Stimulated activated CD8-positive, alpha-beta memory T cell treated with anti-CD3 and anti-CD28 coated beads, Interleukin-4, amount 100 ng/mL, for 48 hours (primary cell): ENCODE measurements around the gene WDR81.
"Not testable (repeated sequence)": the region's sequence is repeated elsewhere in the genome, so short reads cannot be mapped to it uniquely, and the experiment has no call there.

Source experiments
- DNase-seq: peaks from one replicate; pipeline ENCODE4 v3.0.0-alpha.2; 2020

Gene WDR81

GRCh38 chr17:1755827-1756262, 31.3 kb downstream of the WDR81 start:
- DNase-seq: no peak

- no peak for DNase-seq
Observed at GRCh38 chr17:1758807-1759206, 34.3 kb downstream of the WDR81 start.

- DNase-seq: no peak
Observed at GRCh38 chr17:1759529-1759928, 35.0 kb downstream of the WDR81 start.

DNA sequence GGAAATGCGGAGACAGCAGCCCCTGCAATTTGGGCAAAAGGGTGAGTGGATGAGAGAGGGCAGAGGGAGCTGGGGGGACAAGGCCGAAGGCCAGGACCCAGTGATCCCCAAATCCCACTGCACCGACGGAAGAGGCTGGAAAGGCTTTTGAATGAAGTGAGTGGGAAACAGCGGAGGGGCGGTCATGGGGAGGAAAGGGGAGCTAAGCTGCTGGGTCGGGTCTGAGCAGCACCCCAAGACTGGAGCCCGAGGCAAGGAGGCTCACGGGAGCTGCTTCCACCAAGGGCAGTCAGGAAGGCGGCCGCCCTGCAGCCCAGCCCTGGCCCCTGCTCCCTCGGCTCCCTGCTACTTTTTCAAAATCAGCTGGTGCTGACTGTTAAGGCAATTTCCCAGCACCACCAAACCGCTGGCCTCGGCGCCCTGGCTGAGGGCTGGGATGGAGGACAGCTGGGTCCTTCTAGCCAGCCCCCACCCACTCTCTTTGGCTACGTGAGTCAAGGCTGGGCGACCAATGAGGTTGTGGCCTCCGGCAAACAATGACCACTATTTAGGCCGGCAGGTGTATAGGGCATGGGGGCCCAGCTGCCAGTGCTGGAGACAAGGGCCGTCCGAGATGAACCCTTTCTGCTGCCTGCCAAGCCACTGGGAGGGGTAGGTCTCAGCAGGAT, 37.9 kb downstream of the WDR81 start:
- DNase-seq: no peak

GRCh38 chr17:1762901-1763898, 38.7 kb downstream of the WDR81 start:
- DNase-seq: no peak

GRCh38 chr17:1764284-1764683, 39.8 kb downstream of the WDR81 start:
- peak; percentile 53 for DNase-seq

DNA sequence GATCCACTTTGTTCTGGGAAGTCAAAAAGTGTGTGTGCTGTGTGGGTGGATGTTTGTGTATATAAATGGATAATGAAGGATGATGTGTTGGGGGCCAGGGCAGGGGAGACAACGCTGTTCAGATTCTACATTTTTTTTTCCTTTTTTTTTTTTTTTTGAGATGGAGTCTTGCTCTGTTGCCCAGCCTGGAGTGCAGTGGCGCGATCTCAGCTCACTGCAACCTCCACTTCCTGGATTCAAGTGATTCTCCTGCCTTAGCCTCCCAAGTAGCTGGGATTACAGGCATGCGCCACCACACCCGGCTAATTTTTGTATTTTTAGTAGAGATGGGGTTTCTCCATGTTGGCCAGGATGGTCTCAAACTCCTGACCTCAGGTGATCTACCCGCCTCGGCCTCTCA, 40.2 kb downstream of the WDR81 start:
- not testable (repeated sequence) for DNase-seq

- no peak for DNase-seq
Observed at GRCh38 chr17:1765576-1765975, 41.1 kb downstream of the WDR81 start.

- no peak for DNase-seq
Observed at GRCh38 chr17:1766382-1767135, 42.1 kb downstream of the WDR81 start.

GRCh38 chr17:1767358-1767757, 42.9 kb downstream of the WDR81 start:
- DNase-seq: no peak

- DNase-seq: peak; percentile 40
Observed at GRCh38 chr17:1769822-1770477, 45.4 kb downstream of the WDR81 start.

- not testable (repeated sequence) for DNase-seq
Observed at GRCh38 chr17:1773000-1773695, 48.6 kb downstream of the WDR81 start.

DNA sequence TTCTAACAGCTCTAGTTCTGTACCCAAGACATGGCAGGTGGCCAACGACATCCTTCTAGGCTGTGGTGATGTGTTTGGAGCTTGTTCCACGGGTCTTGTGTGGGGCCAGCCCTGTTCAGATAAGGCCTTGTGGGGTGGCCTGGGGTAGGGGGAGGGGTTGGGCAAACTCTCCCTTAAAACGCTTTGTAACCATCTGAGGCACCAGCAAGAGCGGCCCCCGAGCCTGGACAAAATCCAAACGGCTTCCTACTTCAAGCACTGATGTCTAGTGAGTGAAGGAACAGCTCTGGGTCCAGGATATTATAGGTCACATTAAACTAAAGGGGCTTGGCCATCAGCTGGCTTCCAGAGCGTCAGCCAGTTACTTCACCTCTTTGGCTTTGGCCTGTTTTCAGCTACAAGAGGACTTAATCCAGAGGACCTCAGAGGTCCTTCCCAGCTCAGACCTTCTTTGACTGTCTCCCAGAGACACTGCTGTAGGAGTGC, 49.2 kb downstream of the WDR81 start:
- DNase-seq: no peak

DNA sequence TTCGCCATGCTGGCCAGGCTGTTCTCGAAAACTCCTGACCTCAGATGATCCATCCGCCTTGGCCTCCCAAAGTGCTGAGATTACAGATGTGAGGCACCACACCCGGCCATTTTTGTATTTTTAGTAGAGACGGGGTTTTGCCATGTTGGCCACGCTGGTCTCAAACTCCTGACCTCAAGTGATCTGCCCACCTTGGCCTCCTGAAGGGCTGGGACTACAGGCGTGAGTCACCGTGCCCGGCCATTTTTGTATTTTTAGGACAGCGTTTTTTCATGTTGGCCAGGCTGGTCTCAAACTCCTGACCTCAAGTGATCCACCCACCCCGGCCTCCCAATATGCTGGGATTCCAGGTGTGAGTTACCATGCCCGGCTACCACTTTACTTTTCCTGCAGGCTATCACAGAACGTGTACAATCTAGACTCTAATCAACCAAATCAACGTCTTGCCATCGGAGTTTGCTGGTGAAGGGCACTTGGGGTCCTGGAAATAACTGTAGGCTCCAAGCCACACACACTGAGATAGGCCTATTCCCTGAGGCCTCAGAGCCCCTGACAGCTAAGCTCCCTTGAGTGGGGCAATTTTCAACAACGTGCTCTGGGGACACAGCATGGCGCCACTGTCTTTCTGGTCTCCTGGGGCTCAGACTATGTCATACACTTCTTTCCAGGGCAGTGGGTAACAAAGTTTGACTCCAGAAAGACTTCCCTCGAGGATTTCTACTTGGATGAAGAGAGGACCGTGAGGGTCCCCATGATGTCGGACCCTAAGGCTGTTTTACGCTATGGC, 50.1 kb downstream of the WDR81 start:
- no peak for DNase-seq

- DNase-seq: no peak
Observed at GRCh38 chr17:1776328-1776727, 51.8 kb downstream of the WDR81 start.

DNA sequence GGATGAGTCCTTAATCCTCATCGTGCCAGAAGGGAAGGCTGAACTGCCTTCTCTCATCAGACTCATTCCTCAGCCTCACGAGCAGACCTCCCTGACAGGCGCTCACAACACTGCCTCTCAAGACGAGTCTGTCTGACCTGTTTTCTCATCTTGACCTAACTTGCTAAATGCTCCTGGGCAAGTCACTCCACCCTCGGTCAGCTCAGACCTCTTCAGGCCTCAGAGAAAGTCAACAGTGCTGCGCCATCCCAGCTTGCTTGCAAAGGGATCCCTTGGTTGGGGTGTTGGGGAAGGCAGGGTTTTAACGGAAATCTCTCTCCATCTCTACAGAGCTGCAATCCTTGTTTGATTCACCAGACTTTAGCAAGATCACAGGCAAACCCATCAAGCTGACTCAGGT, 52.4 kb downstream of the WDR81 start:
- DNase-seq: no peak

GRCh38 chr17:1779571-1780131, 55.1 kb downstream of the WDR81 start:
- DNase-seq: no peak

DNA sequence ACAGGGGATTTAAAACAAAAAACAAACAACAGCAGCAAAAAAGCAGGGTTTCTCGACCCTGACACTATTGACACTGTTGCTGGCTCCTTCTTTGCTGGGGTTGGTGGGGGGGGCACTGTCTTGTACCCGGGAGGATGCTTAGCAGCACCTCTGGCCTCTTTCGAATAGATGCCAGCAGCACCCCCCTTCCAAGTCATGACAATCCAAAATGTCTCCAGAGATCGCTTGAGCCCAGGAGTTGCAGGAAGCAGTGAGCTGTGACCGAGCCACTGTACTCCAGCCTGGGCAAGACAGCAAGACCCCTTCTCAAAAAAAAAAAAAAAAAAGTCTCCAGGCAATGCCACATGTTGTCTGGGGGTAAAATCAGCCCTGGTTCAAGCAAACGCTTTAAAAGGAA, 57.7 kb downstream of the WDR81 start:
- DNase-seq: no peak

- DNase-seq: no peak
Observed at GRCh38 chr17:1783271-1783670, 58.8 kb downstream of the WDR81 start.

- DNase-seq: no peak
Observed at GRCh38 chr17:1783834-1784611, 59.5 kb downstream of the WDR81 start.
